HFFc6 (cell line): Measurements from ENCODE around the gene TBC1D5. TPM values are rescaled to one million over a fixed set of nuclear protein-coding genes. Genes with fewer than 3 reads are reported as not detected.

ENCODE experiments used
- DNase-seq: peaks from one replicate; pipeline ENCODE4 v3.0.0-alpha.2; 2018
- H3K27ac Mint-ChIP-seq: 2 replicates; pipeline ENCODE4 v1.8.0; 2020; ENCODE audit warnings: mild to moderate bottlenecking, mixed read lengths
- H3K27me3 Mint-ChIP-seq: 2 replicates; pipeline ENCODE4 v1.8.0; 2021; ENCODE audit warnings: mild to moderate bottlenecking, moderate library complexity, mixed read lengths; ENCODE audit not compliant: insufficient read depth
- H3K36me3 Mint-ChIP-seq: 2 replicates; pipeline ENCODE4 v1.8.0; 2021; ENCODE audit warnings: low read depth, mixed read lengths
- H3K4me1 Mint-ChIP-seq: 2 replicates; pipeline ENCODE4 v1.8.0; 2020; ENCODE audit warnings: low read depth, mixed read lengths
- H3K4me3 Mint-ChIP-seq: 2 replicates; pipeline ENCODE4 v1.8.0; 2020; ENCODE audit warnings: mild to moderate bottlenecking, moderate library complexity, mixed read lengths
- H3K9me3 Mint-ChIP-seq: 2 replicates; pipeline ENCODE4 v1.8.0; 2020; ENCODE audit warnings: mild to moderate bottlenecking, mixed read lengths
- total RNA-seq, 6 experiments: library from RNA; stranded (reverse); fragmentation: NEBNext Ultra II Directional; extraction: Animal tissue kit (Norgen Biotek cat#: 25700); gene quantifications; 2 replicates in 1 of 6; 3 replicates in 5 of 6; pipeline ENCODE4 v1.2.3, GENCODE V29; 2021
- TF ChIP-seq, protein P1 (sequence below): fragments of 200-600 bp; sonication (generic); IDR thresholded peaks from 2 replicates; pipeline ENCODE4 v1.5.0; 2021; ENCODE audit warnings: antibody characterized with exemption, mild to moderate bottlenecking

The TBC1D5 gene
- total RNA-seq, 6 experiments from 2014 or later = 37.2 to 46.0 (median 40.1) TPM

DNA sequence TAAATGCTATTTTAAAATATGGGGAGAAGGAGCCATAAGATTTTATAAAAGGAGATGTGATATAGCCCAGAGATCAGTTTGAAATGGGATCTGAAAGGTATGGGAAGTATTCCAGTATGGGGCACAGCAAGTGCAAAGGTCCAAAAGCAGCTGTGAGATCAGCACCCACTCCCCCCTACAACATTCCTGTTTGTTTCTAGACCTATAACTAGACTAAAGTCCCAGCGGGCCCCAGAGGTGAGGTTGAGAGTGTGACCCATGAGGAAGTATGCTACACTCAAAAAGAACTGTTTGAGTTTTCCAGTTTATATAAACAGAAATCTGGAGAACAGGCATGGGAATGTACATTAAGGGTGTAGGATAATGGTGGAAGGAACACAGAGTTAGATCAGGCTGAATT is 152.5 kb downstream of the TBC1D5 start:
- DNase-seq = no peak
- H3K27ac Mint-ChIP-seq = no peak overlapping the region
- H3K4me3 Mint-ChIP-seq = no peak overlapping the region

DNA sequence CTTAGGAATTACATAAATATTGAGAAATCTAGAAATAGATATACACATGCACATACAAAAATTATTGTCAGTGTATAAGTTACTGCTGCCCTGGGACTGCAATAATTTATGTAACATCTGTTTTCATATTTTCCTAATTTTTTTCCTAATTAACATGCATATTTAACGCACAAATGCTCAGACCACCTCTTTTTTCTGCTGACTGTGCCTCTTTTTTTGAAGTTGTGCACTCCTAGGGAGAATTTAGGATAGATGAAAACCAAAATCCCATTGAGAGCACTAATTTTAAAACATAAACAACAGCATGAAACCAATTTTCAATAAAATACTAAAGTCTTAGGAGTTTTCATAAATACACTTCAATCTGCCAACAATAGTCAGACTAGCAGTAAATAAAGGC is 154.0 kb downstream of the TBC1D5 start:
- peaks cover 18% of the 10 kb centered on the region for H3K9me3 Mint-ChIP-seq
- H3K4me1 Mint-ChIP-seq = peaks cover 10% of the 10 kb centered on the region
- H3K27ac Mint-ChIP-seq = no peak overlapping the region
- H3K27me3 Mint-ChIP-seq = no peaks in the 10 kb centered on the region
- TF ChIP-seq, protein P1, sequence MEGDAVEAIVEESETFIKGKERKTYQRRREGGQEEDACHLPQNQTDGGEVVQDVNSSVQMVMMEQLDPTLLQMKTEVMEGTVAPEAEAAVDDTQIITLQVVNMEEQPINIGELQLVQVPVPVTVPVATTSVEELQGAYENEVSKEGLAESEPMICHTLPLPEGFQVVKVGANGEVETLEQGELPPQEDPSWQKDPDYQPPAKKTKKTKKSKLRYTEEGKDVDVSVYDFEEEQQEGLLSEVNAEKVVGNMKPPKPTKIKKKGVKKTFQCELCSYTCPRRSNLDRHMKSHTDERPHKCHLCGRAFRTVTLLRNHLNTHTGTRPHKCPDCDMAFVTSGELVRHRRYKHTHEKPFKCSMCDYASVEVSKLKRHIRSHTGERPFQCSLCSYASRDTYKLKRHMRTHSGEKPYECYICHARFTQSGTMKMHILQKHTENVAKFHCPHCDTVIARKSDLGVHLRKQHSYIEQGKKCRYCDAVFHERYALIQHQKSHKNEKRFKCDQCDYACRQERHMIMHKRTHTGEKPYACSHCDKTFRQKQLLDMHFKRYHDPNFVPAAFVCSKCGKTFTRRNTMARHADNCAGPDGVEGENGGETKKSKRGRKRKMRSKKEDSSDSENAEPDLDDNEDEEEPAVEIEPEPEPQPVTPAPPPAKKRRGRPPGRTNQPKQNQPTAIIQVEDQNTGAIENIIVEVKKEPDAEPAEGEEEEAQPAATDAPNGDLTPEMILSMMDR = no peak
- DNase-seq = no peak
- no peak overlapping the region for H3K4me3 Mint-ChIP-seq
- peaks cover 18% of the 10 kb centered on the region for H3K36me3 Mint-ChIP-seq

More for the DNA sequence above, 152.5 kb downstream of the TBC1D5 start:
- H3K27me3 Mint-ChIP-seq = no peaks in the 10 kb centered on the region
- peaks cover 22% of the 10 kb centered on the region for H3K36me3 Mint-ChIP-seq
- H3K9me3 Mint-ChIP-seq = peaks cover 18% of the 10 kb centered on the region
- TF ChIP-seq, protein P1 = no peak
- peaks cover 10% of the 10 kb centered on the region for H3K4me1 Mint-ChIP-seq

DNA sequence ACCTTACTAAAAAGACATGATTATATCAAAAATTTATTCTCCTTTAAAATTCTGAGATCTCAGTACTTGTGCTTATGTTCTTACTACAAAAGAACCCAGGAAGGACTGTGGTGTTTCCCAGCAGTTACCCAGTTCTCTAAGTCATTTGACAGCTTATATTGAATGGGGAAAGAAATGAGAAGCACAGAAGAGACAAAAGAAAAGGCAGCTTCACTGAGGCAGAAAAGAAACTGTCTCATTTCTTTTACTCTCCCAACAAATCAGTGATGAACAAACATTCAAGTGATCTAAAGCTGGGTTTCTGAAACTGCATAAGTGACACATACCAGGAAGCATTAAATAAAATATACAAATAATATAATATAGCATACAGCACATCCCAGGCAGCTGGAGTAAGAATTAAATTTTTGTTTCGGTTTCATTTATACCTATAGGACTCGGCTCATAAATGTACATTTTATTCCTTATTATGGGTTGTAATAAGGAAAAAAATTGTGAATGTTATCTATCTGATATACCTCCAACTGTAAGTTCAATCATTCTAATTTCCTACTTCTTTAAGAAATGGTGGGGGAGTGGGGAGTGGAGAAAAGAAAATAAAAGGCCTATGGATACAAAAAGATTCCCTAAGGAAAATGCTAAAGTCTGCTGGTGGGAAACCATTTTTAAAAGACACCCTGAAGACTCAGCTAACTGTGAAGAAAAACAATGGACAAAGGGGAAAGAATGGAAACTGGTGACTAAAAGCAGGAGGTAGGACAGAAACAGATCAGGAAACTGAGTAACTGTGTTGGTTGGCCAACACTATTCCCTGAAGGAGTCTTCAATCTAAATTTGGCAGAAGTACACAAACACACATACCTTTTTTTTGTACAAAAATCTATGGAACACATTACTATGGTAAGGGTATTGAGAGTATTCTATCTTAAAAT is 156.8 kb downstream of the TBC1D5 start:
- Mint-ChIP-seq H3K4me3 (no peak overlapping the region), H3K36me3 (peaks cover 15% of the 10 kb centered on the region), H3K4me1 (peaks cover 10% of the 10 kb centered on the region), H3K27ac (no peak overlapping the region), H3K27me3 (no peaks in the 10 kb centered on the region), H3K9me3 (peaks cover 15% of the 10 kb centered on the region)
- TF ChIP-seq, protein P1 = no peak
- DNase-seq = no peak

DNA sequence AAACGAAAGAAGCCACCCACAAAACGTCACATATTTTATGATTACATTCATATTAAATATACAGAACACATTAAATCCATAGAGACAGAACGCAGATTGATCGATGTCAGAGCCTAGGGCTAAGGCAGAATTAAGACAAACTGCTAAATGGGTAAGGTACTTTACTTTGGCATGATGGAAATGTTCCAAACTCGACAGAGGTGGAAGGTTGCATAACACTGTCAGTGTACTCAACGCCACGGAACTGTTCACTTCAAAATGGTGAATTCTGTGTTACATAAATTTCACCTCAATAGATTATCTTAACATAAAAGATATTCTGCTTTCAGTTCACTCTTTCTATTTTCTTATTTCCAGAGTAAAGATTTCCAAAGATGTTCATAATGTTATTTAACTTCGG is 158.4 kb downstream of the TBC1D5 start:
- Mint-ChIP-seq H3K27ac (no peak overlapping the region), H3K4me3 (no peak overlapping the region), H3K36me3 (no peaks in the 10 kb centered on the region), H3K9me3 (no peaks in the 10 kb centered on the region), H3K27me3 (no peaks in the 10 kb centered on the region), H3K4me1 (peaks cover 10% of the 10 kb centered on the region)
- TF ChIP-seq, protein P1 = no peak
- no peak for DNase-seq

DNA sequence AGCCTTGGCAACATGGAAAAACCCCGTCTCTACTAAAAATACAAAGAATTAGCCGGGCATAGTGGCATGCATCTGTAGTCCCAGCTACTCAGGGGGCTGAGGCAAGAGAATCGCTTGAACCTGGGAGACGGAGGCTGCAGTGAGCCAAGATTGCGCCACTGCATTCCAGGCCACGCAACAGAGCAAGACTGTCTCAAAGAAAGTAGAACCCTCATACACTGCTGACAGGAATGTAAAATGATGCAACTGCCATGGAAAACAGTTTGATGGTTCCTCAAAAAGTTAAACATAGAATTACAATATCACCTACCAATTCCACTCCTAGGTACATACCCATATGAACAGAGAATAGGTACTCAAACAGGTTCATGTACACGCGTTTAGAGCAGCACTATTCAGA is 158.9 kb downstream of the TBC1D5 start:
- H3K36me3 Mint-ChIP-seq = no peaks in the 10 kb centered on the region

More for the DNA sequence above, 158.9 kb downstream of the TBC1D5 start:
- Mint-ChIP-seq H3K4me1 (peaks cover 12% of the 10 kb centered on the region), H3K27me3 (no peaks in the 10 kb centered on the region), H3K27ac (no peak overlapping the region), H3K4me3 (no peak overlapping the region), H3K9me3 (no peaks in the 10 kb centered on the region)
- TF ChIP-seq, protein P1 = no peak
- DNase-seq = no peak
